Measurements from ENCODE around the gene RYR3. TPM values are rescaled to one million over a fixed set of nuclear protein-coding genes. Genes with fewer than 3 reads are reported as not detected.

The RYR3 gene
- total RNA-seq, 1 donor from 2014 or later: under 0.01 TPM

DNA sequence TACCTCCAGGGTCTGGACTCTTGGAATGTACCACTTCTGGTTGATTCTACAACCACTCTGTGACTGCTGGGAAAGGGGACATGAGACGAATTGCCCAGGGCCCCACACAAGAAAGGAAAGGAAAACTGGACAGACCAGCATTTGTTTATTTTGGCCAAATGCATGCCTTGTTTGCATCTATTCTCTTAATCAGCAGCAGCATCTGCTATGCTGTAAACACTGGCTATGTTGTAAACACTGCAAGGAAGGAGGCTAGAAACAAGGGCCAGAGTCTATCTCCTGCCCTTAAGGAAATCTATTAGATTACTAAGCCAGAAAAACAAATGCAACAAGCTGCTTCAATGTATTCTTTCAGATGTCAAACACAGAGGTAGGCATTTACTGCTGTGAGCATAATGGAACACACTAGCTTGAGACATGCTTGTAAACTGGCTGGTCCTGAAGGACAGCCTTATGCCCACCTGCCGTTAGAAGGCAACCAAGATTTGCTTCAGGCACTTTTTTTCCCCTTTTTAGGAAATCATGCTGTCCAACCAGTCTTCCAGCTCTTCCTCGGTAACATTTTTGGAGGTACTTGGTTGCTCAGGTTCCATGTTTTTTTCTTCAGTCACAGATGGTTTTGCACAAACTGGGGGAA lies 555.5 kb downstream of the RYR3 start:
- Histone ChIP-seq H3K27me3 (ENCODE audit: control insufficient read depth, insufficient read depth, low read length) (no peaks in the 10 kb centered on the region), H3K36me3 (ENCODE audit: control insufficient read depth, insufficient read depth, low read length) (no peaks in the 10 kb centered on the region), H3K4me3 (ENCODE audit: low read depth, low read length) (no peak overlapping the region)
- FAIRE-seq (no peak), DNase-seq (ENCODE audit: low read depth) (no peak)
- TF ChIP-seq, protein P1, sequence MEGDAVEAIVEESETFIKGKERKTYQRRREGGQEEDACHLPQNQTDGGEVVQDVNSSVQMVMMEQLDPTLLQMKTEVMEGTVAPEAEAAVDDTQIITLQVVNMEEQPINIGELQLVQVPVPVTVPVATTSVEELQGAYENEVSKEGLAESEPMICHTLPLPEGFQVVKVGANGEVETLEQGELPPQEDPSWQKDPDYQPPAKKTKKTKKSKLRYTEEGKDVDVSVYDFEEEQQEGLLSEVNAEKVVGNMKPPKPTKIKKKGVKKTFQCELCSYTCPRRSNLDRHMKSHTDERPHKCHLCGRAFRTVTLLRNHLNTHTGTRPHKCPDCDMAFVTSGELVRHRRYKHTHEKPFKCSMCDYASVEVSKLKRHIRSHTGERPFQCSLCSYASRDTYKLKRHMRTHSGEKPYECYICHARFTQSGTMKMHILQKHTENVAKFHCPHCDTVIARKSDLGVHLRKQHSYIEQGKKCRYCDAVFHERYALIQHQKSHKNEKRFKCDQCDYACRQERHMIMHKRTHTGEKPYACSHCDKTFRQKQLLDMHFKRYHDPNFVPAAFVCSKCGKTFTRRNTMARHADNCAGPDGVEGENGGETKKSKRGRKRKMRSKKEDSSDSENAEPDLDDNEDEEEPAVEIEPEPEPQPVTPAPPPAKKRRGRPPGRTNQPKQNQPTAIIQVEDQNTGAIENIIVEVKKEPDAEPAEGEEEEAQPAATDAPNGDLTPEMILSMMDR (IDR thresholded peaks at IDR 0.05; ENCODE audit: insufficient read depth, low read length, severe bottlenecking): no peak

DNA sequence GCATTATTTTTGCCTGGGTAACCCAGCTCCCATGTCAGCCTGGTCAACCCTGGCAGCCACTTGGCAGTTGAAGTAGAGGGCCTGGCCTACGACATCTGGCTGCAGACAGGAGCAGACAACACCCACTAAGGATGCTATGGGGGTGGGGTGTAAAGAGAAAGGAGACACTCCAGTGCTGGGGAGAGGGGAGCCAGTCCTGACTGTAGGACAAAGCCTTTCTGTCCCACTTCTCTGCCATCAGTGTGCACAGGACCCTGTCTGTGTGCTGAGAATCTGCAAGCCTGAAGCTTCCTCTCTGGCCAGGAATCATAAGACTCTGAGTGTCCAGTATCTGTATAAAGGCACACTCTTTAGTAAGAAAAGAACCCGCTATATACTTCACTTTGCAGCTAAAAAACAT lies 561.2 kb downstream of the RYR3 start:
- FAIRE-seq: peak; percentile 66
- Histone ChIP-seq H3K27me3 (ENCODE audit: control insufficient read depth, insufficient read depth, low read length) (no peaks in the 10 kb centered on the region), H3K36me3 (ENCODE audit: control insufficient read depth, insufficient read depth, low read length) (no peaks in the 10 kb centered on the region), H3K4me3 (ENCODE audit: low read depth, low read length) (no peak overlapping the region)
- DNase-seq (ENCODE audit: low read depth): no peak
- TF ChIP-seq, protein P1 (IDR thresholded peaks at IDR 0.05; ENCODE audit: insufficient read depth, low read length, severe bottlenecking): no peak

DNA sequence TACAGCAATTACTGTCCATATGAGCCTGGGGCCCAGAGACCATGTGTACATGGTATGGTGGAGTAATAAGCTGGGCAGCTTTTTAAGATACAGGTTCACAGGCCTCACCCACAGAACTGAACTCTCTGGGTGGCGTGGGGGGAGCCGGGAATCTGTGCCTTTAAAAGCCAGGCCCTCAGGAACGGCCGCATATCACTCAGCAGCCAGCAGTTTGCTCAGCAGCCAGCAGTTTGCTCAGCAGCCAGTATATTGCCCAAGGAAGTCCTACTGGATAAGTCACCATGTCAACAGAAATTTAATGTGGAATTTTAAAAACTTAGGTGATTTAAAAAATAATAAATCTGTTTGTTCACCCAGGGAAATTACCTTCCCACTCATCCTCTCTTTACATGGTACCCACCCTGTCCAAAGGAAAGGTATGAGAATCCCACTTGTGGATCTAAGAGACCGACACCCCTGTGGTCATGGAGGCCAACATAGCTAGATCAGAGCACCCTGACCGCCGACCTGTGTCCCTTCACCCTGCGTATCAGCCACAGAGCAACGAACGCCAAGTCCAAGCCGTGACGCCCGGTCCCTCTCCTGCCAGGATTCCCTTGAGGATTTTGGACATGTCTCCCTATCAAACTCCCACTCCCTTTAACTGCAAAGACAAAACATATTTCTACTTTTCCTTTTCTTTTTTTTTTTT lies 561.8 kb downstream of the RYR3 start:
- TF ChIP-seq, protein P1 (IDR thresholded peaks at IDR 0.05; ENCODE audit: insufficient read depth, low read length, severe bottlenecking): no peak
- Histone ChIP-seq H3K27me3 (ENCODE audit: control insufficient read depth, insufficient read depth, low read length) (no peaks in the 10 kb centered on the region), H3K4me3 (ENCODE audit: low read depth, low read length) (no peak overlapping the region), H3K36me3 (ENCODE audit: control insufficient read depth, insufficient read depth, low read length) (no peaks in the 10 kb centered on the region)
- no peak for DNase-seq (ENCODE audit: low read depth)
- no peak for FAIRE-seq

DNA sequence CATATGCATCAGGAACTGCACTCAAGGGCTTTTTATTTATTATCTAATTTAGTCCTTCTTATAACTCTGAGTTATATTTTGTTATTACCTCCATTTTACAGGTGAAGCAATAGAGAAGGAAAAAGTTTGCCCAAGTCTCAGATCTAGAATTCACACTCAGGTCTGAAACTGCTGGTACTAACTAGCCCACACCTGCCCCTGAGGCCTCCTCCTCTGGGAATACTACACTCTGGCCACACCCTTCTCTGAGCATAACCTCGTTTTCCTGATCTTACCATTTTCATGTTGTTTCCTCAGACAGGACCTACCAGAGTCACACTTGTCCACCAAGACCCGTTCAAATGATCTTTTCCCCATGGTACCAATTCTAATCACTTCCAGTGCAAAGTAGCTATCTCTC lies 563.4 kb downstream of the RYR3 start:
- Histone ChIP-seq H3K4me3 (ENCODE audit: low read depth, low read length) (no peak overlapping the region), H3K36me3 (ENCODE audit: control insufficient read depth, insufficient read depth, low read length) (no peaks in the 10 kb centered on the region), H3K27me3 (ENCODE audit: control insufficient read depth, insufficient read depth, low read length) (no peaks in the 10 kb centered on the region)
- FAIRE-seq (no peak), DNase-seq (ENCODE audit: low read depth) (peak; percentile 32)
- TF ChIP-seq, protein P1 (IDR thresholded peaks at IDR 0.05; ENCODE audit: insufficient read depth, low read length, severe bottlenecking): no peak

DNA sequence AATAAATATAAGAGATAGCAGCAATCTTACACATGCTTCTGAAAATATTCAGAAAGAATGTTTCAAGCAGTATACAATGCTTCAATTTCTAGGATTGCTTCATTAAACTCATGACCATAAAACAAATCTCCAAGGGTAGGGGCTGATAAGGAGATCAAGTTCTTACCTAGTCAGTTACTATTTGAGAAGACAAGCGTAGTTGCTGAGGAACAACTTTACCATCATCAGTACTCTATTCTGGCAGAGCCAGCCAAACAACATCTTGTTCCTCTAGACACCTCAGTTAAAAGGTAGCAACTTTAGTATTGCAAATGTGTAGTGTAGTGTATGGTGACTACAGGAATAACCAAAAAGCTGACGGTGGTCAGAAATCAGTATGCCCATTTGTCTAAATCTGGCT lies 572.2 kb downstream of the RYR3 start:
- Histone ChIP-seq H3K4me3 (ENCODE audit: low read depth, low read length) (no peak overlapping the region), H3K36me3 (ENCODE audit: control insufficient read depth, insufficient read depth, low read length) (no peaks in the 10 kb centered on the region), H3K27me3 (ENCODE audit: control insufficient read depth, insufficient read depth, low read length) (no peaks in the 10 kb centered on the region)
- DNase-seq (ENCODE audit: low read depth) (no peak), FAIRE-seq (no peak)
- TF ChIP-seq, protein P1 (IDR thresholded peaks at IDR 0.05; ENCODE audit: insufficient read depth, low read length, severe bottlenecking): no peak
